Measurements from ENCODE around the gene RPS6KA3.
"Not testable (repeated sequence)": the region's sequence is repeated elsewhere in the genome, so short reads cannot be mapped to it uniquely, and the experiment has no call there.

Gene RPS6KA3

DNA sequence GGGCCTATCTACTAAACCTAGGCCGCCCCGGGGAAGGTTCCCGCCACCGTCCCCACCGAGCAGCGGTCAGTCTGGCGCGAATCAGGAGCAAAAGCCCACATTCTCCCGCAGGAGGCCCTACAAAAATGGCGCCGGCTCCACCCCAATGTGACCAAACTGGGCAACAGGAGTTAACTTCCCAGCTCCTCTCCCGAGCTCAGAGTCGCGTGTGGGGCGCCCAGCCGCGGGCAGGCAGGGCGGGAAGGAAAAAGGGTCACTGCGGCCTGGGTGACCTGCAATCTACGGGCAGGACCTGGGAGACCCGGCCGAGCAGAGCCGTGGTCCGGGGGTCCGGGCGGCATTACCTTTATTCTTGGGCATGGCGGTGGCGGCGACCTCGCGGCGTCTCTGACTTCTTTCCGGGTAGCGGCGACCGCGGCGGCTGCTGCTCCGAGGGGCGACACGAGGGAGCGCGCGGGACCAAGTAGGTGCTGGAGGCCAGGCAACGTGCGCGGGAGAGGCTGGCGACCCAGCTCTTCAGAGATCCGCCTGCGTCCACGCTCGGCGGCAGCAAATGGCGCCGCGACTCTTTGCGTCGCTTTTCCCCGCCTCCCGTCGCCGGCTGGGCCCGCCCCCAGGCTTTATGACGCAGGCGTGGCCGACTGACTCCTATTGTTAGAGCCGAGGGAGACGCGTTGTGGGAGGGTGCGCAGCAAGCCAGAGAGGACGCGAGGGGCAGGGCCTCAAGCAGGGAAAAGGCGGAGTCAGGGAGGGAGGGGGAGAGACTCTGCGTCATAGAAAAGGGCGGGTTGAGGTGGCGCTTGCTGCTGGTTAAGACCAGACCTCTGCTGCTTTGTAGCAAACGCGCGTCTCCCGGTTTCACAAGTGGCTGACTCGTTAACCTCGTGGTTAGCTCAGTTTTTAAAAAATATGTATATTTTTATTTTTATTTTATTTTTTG lies 125.2 kb downstream of the RPS6KA3 start, which contains the start of gene EIF1AX:
Gene EIF1AX (minus strand): TSS at position 558 of the 940 bp plus-strand sequence. CDS start 198 bp downstream, at position 360.
- DNase-seq, result peak; percentile 96

GRCh38 chrX:20140420-20140819 lies 126.3 kb downstream of the RPS6KA3 start:
- peak; percentile 38 for DNase-seq

DNA sequence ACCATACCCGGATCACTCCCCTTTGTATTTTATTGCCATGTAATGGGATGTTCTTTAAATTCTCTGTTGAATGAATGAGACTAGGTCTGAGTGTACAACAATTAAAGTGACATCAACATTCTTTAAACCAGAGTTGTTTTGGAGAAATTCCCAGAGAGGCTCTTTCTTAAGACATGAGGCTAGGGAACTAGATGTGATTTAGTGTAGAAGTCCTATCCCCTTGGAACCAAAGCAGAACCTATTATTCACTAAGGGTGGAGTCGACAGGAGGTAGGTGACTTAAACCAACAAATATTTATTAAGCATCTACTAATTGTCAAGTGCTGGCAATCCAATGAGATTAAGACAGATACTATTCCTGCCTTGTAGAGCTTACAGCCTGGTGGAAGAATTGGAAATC lies 126.7 kb downstream of the RPS6KA3 start:
- no peak for DNase-seq

- DNase-seq, result no peak
These were observed 130.8 kb downstream of the RPS6KA3 start for GRCh38 chrX:20135944-20136343.

GRCh38 chrX:20132666-20133065 lies 134.0 kb downstream of the RPS6KA3 start:
- DNase-seq, result peak; percentile 75

GRCh38 chrX:20130357-20130756 lies 136.4 kb downstream of the RPS6KA3 start:
- no peak for DNase-seq

GRCh38 chrX:20129547-20129946 lies 137.2 kb downstream of the RPS6KA3 start:
- no peak for DNase-seq

GRCh38 chrX:20128670-20129069 lies 138.0 kb downstream of the RPS6KA3 start:
- DNase-seq, result no peak

DNA sequence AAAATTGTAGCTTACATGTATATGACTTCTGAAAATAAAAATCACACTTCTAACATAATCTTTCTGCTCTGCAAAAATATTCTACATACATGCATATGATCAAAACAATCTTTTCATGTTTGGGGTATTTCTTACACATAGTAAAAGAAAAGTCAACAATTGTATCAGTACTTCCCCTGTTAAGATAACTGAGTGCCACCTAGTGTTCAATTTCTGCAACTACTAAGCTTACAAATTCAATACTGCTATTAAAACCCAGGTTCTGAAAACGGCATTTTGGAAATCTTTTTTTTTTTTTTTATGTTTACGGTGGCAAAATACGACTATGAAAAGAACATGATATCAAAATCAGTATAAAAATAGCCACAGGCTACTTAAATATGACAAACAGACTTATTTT lies 139.3 kb downstream of the RPS6KA3 start:
- not testable (repeated sequence) for DNase-seq

- peak; percentile 26 for DNase-seq
These were observed 139.9 kb downstream of the RPS6KA3 start for GRCh38 chrX:20126833-20127232.

DNA sequence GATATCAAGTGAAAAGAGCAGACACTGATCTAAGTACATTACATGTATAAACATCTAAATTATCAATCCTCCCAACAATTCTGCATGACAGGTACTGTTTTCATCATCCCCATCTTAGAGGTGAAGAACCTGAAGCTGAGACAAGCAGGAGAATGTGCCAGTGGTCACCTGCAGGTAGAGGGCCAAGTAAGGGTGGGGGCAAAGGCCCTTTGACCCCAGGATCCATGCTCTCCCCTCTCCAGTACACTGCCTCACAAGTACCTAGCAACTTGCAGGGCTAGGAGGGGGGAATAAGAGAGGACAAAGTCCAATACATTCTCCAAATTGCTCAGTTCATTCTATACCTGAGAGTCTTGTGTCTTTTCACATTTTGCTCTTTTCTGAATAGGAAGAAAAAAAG lies 141.7 kb downstream of the RPS6KA3 start:
- DNase-seq, result no peak

DNA sequence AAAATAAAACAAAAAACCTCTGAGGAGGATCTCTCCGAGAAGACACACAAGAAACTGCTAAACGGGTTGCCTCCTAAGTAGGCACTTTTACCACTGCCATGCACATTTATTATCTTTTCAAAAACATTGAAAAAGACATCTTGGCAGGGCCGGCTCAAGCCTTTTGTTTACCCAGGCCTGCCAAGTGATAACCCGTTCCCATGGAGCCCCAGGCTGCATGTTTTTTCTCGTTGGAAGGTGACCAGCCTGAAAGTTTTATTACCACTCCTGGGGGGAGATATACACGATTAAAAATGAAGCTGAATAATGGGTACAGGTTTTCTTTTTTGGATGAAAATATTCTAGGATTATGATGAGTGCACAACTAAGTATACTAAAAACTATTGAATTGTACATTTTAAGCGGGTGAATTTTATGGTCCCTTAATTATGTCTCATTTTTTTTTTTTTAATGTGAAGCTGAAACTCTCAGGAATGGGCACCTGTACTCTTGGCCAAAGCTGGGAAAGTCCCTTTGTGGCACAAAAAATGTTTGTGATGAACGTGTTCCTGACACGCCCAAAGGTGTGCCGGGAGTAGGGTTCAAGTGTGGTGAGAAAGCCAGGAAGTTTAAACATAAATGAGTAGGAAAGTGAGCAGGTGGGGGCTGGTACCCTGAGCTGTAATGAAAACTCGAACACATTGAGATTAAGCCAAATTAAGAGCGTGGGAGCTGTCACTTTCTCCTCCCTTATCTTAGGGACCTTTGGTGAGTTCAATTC lies 148.5 kb downstream of the RPS6KA3 start:
- DNase-seq, result no peak

- no peak for DNase-seq
These were observed 150.0 kb downstream of the RPS6KA3 start, which contains the start of gene MAP7D2 for GRCh38 chrX:20116577-20117240. TSS of gene MAP7D2 (minus strand) at chrX:20116907. CDS start at chrX:20116879, 28 bp downstream.

- no peak for DNase-seq
These were observed 150.6 kb downstream of the RPS6KA3 start for GRCh38 chrX:20116087-20116576.

DNA sequence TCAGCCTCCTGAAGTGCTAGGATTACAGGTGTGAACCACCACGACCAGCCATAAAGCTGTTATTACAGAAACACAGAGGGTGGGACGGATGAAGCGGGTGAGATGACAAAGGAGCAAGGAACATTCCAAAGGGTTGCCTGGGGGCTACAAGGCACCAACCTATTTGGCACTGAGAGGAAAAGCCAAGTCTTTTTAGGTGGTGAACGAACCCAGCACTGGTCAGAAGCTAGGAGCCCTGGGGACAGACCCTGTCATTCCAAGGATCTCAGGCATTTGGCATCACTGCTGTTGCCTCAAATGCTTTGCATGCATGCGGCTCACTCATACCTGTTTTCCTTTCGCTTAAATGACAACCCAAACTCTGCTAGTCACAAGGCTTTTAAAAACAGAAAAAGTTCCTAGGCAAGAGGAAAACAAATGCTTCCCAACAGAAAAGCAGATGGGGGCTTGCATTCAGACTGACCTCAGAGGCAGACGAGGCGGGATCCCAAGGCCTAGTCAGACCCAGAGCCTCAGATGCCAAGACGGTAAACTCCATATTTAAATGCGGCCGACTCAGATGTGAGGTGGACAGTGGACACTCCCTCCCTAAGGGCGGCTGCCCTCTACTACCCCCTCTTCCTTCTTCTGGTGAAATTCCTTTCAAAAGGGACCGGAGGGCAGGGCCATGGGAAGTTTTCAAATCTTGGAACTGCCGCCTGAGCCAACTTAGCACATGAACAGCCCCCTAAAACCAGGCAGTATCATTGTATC lies 154.5 kb downstream of the RPS6KA3 start:
- no peak for DNase-seq

- no peak for DNase-seq
These were observed 155.4 kb downstream of the RPS6KA3 start for GRCh38 chrX:20111271-20111670.

GRCh38 chrX:20101934-20102581 lies 164.7 kb downstream of the RPS6KA3 start:
- no peak for DNase-seq

All from inflammatory macrophage treated with lipopolysaccharide for 4 hours (primary cell).